NOMO-1 (cell line): ENCODE data around the gene TUBE1.
A peak's percentile ranks its signal among the peaks of the same experiment; 100 is the strongest.
"Not testable (repeated sequence)": the region's sequence is repeated elsewhere in the genome, so short reads cannot be mapped to it uniquely, and the experiment has no call there.

Source experiments
- DNase-seq, 2 experiments: peaks; one replicate each; lab custom pipeline; 2025; ENCODE audit not compliant: unreplicated experiment in 2 of 2; lab: John Stamatoyannopoulos, UW

Gene TUBE1

DNA sequence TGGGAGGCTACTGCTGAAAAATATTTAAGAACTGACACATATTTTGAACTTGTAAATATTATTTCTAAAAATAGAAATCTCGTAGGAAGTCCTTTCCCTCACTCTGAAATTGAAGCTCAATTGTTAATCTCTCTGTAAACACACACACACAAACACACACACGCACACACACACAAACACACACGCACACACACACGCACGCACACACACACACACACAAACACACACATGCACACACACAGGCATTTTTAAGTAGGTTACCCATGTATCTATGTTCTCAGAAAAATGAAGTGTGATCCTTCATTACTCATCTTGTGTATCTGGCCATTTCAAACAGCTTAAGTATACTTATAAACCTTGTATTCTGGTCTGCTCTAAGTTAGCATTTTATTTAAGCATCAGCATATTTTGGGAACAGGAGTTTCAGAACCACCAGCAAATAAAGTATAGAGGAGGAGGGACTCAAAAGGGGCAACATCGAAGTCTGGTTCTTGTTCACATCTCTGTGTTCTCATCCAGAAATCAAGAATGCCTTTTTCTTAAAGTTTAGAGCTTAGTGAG lies 21.8 kb downstream of the TUBE1 start:
- no peak for DNase-seq

DNA sequence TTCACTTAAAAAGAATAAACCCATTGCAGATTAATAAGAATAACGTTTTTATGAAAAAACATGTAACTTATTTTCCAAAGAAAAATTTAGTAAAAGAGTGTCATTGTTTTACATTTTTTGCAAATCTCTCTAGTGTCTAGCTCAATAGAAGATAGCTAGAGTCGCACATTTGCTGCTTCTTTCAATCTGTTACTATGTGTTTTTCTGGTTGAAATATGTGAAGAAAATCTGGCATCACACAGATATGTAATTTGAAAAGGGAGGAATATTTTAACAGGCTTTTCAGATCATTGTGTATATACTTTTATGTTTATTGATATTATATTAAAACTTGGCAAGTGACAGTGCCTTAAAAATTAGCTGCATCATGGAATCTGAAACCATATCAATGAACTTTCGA lies 24.3 kb downstream of the TUBE1 start:
- no peak for DNase-seq

DNA sequence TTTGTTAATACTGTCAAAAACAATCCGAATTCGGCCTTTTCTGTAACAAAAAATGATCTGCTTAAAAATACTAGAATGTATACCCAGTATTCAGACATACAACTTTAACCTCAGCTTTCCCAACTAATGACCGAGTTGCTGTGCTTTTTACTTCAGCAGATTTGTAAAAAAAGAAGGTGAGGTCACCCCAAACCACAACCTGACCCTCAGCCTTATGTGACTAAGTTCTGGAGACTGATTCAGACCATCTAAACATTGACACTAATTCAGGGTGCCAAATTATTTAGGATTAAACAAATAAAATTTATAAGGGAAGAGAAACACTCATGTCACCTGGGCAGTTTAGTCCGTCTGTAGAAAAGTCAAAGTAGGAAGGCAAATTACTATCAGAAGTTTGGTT lies 25.7 kb downstream of the TUBE1 start:
- no peak for DNase-seq

DNA sequence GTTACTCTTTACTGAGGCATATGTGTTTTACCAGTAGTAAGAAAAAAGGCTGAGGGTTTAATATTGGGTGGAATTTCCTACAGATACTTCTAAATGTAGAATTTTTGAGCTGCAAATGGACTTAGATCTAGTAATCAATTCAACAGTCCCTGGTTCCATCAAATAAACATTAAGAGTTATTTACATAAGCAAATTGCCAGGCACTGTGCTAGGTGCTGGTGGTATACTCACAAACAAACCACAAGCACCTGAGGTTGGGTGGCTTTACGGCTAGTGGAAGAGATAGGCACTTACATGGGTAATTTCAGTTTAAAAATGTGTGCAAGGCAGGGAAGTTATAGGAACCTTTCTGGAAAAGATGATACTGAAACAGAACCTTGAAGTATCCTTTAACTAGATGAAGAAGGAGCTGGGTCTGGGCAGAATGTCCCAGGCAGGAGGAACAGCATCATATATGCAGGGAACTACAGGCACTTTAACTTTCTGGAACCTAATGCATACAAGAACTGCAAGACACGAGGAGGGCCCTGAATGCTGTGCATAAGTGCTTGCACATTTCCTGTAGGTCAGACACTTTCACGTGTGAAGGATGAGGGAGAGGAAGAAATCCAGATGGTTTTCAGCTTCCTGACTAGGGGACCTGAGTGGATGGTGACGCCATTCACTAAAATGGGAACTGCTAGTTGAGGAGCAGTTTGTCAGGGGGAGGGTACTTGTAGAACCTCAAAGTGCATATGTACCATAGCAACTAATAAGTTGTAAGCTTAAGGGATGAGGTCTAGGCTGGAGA lies 28.8 kb downstream of the TUBE1 start:
- DNase-seq = no peak

DNA sequence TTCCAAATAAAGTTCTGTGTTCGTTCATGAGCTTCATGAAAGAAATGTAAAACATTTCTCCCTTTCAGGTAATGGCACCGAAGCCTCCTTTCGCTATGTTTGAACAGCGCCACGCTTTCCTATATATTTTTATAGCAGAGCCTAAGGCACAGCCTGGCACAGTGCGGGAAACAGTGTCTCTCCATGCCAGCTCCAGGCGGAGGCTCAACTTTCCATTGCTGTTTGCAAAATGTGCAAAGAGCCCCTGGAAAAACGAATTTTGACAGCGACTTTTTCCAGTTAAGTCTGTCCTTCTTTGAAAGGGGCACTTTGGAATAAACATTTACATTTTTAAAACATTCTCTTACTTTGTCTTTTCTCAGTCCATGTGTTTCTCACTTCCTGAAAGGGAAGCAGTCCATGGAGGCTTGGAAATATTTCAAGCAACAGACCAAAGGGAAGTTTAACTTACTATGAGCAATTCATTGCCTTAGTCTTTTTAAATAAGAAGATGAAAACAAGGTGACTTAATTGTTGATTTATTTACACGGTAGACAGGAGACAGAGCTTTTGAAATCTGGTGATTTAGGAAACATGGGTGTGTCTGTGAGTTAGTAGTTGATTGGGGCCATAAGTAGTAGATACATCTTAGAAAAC lies 32.6 kb downstream of the TUBE1 start:
- DNase-seq = no peak

DNA sequence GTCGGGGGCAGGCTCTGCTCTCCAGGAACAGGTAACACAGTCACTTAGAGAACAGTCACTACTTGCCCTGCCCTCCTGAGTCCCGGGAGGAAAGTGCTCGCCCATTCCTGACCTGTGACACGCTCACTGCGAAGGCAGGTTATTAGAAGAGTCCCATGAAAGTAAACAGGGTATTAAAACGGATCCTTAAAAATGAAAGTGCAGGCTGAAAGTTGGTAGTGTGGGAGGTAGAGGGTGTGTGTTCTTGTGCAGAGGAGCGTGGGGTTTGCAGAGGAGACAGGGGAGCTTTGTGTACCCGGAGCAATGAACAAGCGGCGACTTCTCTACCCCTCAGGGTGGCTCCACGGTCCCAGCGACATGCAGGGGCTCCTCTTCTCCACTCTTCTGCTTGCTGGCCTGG lies 33.3 kb downstream of the TUBE1 start, which contains the start of gene CCN6:
TSS of gene CCN6 (plus strand) at position 104 of the 400 bp plus-strand sequence. CDS start at position 358, 254 bp downstream.
- no peak for DNase-seq

DNA sequence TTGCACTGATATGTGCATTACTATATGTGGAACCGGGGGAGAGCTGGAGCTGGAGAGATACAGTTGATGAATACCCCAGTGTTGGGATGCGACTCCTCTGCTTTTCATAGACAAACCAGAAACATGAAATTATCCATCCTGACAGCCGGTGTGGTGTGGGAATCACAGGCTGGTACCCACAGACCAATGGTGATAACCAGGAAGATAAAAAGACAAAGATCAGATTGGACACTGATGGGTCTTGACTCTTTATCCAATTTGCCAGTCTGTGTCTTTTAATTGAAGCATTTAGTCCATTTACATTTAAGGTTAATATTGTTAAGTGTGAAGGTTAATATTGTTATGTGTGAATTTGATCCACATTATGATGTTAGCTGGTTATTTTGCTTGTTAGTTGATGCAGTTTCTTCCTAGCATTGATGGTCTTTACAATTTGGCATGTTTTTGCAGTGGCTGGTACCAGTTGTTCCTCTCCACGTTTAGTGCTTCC lies 36.0 kb downstream of the TUBE1 start:
- not testable (repeated sequence) for DNase-seq

DNA sequence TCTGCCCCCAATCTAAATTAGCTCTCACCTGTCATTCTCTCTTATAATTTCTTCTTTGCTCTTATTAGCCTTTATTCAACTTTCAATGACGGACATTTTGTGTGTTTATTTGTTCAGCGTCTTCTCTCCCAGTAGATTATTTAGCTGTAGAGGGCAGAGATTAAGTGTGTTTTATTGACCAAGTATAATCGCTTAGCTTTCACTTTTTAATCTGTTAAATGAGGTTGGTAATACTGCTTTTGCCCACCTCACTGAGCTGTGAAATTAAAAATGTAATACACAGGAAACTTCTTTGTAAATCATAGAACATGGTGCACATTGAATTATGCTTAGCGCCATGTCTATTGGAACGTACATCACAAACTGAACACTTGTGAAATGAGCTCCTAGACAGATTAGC lies 36.9 kb downstream of the TUBE1 start:
- DNase-seq = no peak

DNA sequence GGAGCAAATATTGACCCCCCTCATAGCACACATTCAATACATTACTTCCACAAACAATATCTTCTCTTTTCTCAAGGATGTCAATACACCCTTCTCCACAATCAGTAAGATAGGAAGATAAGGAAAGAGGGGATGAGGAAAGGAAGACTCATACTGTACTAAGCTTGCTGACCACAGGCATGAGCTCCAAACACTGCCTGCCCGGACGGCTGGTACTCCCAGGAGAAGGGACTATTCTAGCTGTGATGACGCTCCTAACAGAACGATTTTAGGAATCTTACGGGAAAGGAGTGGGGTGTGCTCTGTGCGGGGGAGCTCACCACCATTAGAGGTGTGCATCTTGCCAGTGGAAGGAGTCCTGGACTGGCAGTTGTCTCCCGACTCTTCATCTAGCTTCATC lies 37.3 kb downstream of the TUBE1 start:
- no peak for DNase-seq

DNA sequence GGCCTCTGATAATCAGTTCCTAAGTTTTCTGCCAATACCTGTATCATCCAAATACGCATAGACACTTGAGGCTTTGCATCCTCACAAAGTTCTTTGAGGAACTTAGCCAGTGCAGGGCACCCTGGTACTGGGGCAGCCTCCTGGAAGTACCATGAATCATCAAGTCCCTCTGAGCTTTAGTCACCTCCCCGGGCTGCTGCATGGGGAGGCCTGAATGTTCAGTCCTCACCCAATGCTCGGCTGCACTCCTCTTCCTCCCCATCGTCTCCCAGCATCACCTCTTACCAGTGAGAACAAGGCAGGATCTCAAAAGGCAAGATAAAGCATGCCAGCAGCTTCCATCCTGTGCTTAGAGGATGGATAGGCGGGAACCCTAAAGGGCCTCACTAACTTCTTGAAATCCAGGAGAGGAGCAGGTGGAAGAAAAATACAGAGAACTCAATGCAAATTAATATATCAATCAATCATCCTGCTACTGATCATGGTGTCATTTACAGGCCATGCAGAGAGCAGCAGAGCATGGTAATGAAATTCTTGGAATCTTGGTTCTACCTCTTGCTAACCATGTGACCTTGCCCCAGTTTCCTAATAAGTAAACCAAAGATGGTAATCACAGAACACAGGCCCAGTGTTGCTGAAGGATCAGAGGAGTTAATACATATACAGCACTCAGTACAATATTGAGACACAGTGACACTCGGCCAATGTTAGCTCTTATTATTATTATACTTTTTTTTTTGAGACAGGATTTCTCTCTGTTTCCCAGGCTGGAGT lies 38.1 kb downstream of the TUBE1 start:
- DNase-seq = no peak

DNA sequence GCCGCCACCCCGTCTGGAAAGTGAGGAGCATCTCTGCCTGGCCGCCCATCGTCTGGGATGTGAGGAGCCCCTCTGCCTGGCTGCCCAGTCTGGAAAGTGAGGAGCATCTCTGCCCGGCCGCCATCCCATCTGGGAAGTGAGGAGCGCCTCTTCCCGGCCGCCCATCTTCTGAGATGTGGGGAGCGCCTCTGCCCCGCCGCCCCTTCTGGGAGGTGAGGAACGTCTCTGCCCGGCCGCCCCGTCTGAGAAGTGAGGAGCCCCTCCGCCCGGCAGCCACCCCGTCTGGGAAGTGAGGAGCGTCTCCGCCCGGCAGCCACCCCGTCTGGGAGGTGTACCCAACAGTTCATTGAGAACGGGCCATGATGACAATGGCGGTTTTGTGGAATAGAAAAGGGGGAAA lies 39.8 kb downstream of the TUBE1 start:
- DNase-seq = not testable (repeated sequence)

DNA sequence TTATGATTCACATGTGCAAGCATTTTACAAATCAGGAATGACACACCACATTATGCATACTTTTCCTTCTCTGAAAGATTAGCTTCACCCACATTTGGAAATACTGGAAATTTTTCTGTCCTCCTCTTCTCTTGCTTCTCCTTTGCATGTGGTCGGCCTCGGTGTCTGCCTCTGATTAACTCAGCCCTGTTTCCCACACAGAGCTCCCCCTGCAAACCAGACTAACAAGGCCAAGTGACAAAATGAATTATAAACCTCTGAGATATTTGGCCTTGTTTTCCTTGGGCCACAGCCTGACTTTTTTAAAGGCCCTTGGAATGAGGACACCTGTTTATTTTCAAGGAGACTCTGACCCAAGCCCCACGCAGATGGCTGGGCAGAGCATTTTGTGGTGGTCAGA lies 42.4 kb downstream of the TUBE1 start:
- no peak for DNase-seq

DNA sequence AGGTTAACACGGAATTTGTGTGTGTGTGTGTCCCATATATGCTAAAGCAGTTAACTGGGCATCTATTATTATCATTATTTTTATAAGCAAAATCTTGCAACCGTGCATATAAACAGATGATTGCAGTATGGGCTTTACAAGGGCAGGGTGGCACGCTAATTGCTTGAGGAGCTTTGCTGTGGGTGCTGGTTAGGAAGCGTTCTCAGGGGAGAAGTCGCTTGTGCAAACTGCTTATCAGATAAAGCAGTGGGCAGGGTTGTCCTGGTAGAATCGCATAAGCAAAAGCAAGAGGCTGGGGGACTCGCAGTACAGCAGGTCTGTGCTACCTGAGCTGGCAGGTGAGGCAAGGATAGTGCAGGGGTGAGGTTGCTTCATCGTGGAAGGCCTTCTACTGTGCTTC lies 43.1 kb downstream of the TUBE1 start:
- no peak for DNase-seq

DNA sequence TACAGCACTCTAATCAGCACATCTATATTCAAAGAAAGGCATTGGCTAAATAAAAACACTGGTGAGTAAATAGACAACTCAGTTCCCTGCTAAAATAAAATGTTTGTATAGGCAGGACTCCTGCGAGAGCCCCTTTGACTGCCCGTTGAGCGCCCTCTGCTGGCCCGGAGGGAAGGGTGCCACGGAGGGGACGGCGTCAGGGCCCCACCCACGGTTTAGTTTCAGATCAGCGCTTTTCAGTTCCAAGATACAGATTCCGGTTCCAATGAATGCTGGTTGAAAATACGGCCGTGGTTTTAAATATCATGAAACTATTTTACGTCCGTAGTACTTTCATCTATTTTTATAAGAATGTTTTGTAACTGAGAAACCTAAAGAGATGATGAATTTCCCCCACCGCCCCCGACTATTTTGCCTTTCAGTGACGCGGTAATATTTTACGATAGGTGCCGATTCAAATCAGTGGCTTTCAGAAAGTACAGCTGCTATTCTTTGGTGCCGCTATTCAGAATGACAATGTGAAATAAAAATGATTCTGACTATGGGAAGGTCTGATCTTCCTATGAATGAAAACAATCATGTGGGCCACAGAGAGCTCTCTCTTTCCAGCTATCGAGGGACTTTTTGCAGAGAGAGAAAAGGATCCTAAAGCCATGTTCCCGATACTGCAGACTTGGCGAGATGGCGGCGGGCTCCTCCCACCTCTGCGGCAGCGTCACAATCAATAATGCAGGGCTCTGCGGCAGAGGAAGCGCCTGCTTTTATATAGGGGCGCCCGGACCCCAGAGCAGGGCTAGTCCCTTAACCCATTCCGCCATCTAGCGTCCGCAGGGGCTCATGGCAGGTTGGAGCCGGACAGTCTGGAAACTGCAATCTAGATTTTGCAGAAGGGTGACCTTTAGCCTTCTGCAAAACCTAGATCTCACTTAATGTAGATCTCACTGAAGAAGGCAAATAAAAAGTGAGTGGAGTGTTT lies 44.0 kb downstream of the TUBE1 start:
- DNase-seq = peak; percentile 81 to 86

DNA sequence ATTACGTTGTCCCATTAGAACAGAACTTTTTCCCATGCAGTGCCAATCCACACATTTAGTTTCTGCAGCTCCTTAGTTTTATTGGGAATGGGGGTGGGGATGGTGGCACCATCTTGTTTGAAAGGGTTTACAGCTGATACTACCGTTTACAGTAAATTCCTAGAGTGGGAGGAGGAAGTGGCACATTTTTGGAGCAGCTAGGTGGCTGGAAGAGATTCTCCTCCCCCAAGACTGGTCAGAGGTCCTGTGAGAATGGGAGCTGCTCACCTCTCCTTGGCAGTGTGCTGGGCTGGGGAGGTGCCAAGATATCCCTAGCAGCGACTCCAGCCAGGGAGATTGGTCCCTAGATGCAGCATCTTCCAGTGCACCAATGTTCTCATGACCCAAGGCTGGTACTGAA lies 45.7 kb downstream of the TUBE1 start:
- DNase-seq = no peak

DNA sequence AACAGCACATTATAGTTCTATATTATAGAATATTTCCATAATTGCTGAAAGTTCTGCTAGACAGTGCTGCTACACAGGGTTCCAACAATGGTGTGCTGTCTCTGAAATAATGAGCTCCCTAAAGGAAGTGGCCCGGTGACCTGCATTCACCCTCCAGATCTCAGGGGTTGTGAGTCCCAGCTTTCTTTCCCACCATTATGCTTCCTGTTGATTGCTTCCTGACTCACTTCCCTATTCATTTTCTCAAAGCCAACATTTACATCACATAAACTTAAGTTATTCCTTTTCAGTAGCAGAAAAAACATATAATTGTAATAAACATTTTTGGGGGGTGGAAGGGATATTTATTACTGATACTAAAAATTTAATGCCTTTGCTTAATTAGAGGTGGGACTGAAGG lies 46.3 kb downstream of the TUBE1 start:
- no peak for DNase-seq

DNA sequence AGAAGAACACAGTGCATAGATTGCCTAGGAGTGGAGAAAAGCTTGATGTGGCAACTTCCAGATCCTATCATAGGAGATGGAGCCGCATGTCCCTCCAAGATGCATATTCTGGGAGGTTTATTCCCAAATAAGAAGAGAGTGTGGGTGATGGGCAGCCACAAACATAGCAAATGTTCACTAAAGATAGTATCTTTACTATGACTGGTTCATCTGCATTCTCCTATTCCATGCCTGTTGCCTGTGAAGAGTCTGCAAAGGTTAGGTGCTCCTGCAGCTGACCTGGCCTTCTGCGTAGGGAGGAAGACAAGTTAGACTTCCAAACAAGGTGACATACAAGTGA lies 47.9 kb downstream of the TUBE1 start:
- no peak for DNase-seq

DNA sequence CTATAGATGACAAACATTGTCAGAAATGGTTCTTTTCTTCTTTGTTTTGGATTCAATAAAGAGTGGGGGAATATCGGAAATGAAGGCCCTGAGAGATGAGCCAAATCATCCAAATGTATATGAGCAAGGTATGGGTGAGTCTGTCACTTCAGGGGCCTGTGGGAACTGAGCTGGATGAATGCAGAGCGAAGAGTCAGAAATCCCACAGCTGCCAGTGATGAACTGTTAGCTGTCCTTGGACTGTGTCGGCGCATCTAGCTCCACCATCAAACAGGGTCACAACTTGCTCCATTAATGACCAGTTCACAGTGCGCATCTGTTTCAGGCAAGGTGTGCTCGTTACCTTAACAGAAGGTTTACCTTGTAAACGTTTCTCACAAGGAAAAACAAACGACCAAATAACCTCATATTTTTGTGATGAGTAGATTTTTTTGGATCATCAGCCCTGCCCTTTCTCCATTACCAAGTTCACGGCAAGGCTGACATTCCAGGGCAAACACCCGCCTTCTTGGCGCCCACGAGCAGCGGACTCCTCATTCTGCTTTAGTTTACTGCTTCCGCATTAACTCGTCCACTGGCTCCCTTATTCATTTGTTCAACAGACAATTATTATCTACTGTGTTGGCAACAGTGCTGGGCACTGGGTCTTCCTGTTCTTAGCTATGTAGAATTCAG lies 48.4 kb downstream of the TUBE1 start:
- DNase-seq = no peak

DNA sequence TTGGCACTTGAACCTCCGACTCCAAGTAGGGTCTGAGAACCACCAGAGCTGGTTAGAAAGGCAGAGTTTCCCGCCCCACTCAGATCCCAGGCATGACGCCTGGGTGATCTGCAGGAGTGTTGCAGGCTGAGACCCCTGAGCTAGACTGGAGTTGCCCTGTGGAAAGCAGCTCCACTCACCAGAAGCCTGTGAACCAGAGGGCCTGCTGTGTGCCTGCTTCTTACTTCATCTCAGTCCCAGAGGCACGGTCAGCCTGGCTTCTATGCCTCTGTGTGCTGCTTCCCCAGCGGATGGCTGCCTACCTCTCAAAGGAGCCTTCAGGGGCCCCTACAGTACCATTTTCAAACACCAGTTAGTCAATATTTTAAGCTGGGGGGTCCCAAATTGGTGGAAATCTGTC lies 49.0 kb downstream of the TUBE1 start:
- DNase-seq = no peak

DNA sequence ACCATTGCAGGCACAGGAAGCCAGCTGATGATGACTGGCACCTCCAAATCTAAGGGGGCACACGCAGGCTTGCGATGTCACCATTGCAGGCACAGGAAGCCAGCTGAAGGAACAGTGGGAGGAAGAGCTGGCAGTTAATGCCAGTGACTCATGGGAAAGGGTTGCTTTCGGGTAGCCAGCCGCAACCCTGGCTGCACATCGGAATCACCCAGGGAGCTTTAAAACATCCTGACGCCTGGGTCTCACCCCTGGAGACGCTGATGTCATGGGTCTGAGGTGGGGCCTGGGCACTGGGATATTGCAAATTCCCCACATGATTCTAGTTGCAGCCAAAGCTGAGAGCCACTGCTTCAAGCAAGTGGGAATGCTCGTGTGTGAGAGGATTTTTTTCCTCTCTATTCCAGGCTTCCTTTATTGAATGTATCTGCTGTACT lies 49.5 kb downstream of the TUBE1 start:
- DNase-seq = no peak
